Motor neuron (in vitro differentiated cells): ENCODE results near the gene KANK2. TPM values are rescaled to one million over a fixed set of nuclear protein-coding genes. Genes with fewer than 3 reads are reported as not detected.

Experiments
- total RNA-seq, 8 experiments: library from RNA; unstranded; fragments of 300-600 nt; gene quantifications; 2 replicates each; pipeline versions ENCODE4 v1.2.3 to v1.2.4, GENCODE V29; 2022

Gene KANK2
- total RNA-seq, 8 experiments from 2014 or later = 3.3 to 82.6 (median 30.3) TPM

Other genes with a start within 250 kb of the KANK2 start
- 100 to 1,000 TPM in 7 of 8 experiments, 10 to 100 TPM in 1; 62.0 to 280 (median 164) TPM for gene SMARCA4, start 236.5 kb downstream of the KANK2 start, total RNA-seq
- gene LDLR, start 108.1 kb downstream of the KANK2 start, total RNA-seq = 100 to 1,000 TPM in 1 of 8 experiments, 10 to 100 TPM in 6, 1 to 10 TPM in 1; 8.3 to 101 (median 48.0) TPM
- gene SPC24, start 41.8 kb downstream of the KANK2 start, total RNA-seq = 10 to 100 TPM in 3 of 8 experiments, 1 to 10 TPM in 4, under 1 TPM in 1; 0.36 to 34.9 (median 2.6) TPM
- gene ANGPTL8, start 42.1 kb upstream of the KANK2 start, total RNA-seq = under 1 TPM in 2 of 8 experiments, not detected in 6; 0.49 to 0.85 TPM
- 10 to 100 TPM in 6 of 8 experiments, 1 to 10 TPM in 2; 5.4 to 60.0 (median 14.7) TPM for gene DOCK6, start 65.0 kb upstream of the KANK2 start, total RNA-seq
- gene TSPAN16, start 98.6 kb upstream of the KANK2 start, total RNA-seq = not detected
- 10 to 100 TPM in 4 of 8 experiments, 1 to 10 TPM in 4; 7.6 to 21.6 (median 10.7) TPM for gene RAB3D, start 142.1 kb upstream of the KANK2 start, total RNA-seq
- 100 to 1,000 TPM in 3 of 8 experiments, 10 to 100 TPM in 5; 72.1 to 148 (median 92.9) TPM for gene TMEM205, start 148.7 kb upstream of the KANK2 start, total RNA-seq
- 10 to 100 TPM in 5 of 8 experiments, 1 to 10 TPM in 3; 4.4 to 22.3 (median 14.4) TPM for gene CCDC159, start 149.0 kb upstream of the KANK2 start, total RNA-seq
- gene PLPPR2, start 157.9 kb upstream of the KANK2 start, total RNA-seq = 10 to 100 TPM; 21.5 to 46.5 (median 28.0) TPM
- 1 to 10 TPM; 1.7 to 4.0 (median 2.2) TPM for gene SWSAP1, start 177.1 kb upstream of the KANK2 start, total RNA-seq
- gene EPOR, start 186.8 kb upstream of the KANK2 start, total RNA-seq = 1 to 10 TPM; 1.7 to 6.1 (median 3.4) TPM
- 1 to 10 TPM in 5 of 8 experiments, under 1 TPM in 3; 0.60 to 3.1 (median 1.2) TPM for gene RGL3, start 221.8 kb upstream of the KANK2 start, total RNA-seq
- gene ODAD3, start 237.6 kb upstream of the KANK2 start, total RNA-seq = 1 to 10 TPM in 5 of 8 experiments, under 1 TPM in 3; 0.45 to 5.1 (median 1.6) TPM
- gene PRKCSH, start 238.1 kb upstream of the KANK2 start, total RNA-seq = 100 to 1,000 TPM; 160 to 255 (median 196) TPM